Fibroblast of pulmonary artery (primary cell): ENCODE data around the gene PCDHB9.
"Not testable (repeated sequence)": the region's sequence is repeated elsewhere in the genome, so short reads cannot be mapped to it uniquely, and the experiment has no call there.

ENCODE experiments used
- DNase-seq: peaks from one replicate; pipeline ENCODE4 v3.0.0-alpha.2; 2010; ENCODE audit warnings: low read depth
- H3K4me3 ChIP-seq: replicated peaks from 2 replicates; pipeline ENCODE4 v1.5.1; 2011; ENCODE audit warnings: low read depth, mild to moderate bottlenecking, control low read depth, low read length, moderate library complexity
- TF ChIP-seq, protein P1 (sequence below): IDR thresholded peaks from 2 replicates; pipeline ENCODE4 v1.5.1; 2011; ENCODE audit warnings: mild to moderate bottlenecking, control low read depth, low read length, inconsistent platforms; ENCODE audit errors: missing control alignments

Gene PCDHB9

GRCh38 chr5:141223112-141223783 lies 36.3 kb downstream of the PCDHB9 start, which contains the start of gene PCDHB14:
PCDHB14 (plus strand) TSS chr5:141223343; CDS start chr5:141223506, 163 bp downstream.
- TF ChIP-seq, protein P1, sequence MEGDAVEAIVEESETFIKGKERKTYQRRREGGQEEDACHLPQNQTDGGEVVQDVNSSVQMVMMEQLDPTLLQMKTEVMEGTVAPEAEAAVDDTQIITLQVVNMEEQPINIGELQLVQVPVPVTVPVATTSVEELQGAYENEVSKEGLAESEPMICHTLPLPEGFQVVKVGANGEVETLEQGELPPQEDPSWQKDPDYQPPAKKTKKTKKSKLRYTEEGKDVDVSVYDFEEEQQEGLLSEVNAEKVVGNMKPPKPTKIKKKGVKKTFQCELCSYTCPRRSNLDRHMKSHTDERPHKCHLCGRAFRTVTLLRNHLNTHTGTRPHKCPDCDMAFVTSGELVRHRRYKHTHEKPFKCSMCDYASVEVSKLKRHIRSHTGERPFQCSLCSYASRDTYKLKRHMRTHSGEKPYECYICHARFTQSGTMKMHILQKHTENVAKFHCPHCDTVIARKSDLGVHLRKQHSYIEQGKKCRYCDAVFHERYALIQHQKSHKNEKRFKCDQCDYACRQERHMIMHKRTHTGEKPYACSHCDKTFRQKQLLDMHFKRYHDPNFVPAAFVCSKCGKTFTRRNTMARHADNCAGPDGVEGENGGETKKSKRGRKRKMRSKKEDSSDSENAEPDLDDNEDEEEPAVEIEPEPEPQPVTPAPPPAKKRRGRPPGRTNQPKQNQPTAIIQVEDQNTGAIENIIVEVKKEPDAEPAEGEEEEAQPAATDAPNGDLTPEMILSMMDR, result peak; percentile 20

DNA sequence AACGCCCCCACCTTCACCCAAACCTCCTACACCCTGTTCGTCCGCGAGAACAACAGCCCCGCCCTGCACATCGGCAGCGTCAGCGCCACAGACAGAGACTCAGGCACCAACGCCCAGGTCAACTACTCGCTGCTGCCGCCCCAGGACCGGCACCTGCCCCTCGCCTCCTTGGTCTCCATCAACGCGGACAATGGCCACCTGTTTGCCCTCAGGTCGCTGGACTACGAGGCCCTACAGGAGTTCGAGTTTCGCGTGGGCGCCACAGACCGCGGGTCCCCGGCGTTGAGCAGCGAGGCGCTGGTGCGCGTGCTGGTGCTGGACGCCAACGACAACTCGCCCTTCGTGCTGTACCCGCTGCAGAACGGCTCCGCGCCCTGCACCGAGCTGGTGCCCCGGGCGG lies 37.9 kb downstream of the PCDHB9 start:
- not testable (repeated sequence) for DNase-seq

More at GRCh38 chr5:141223112-141223783, 36.3 kb downstream of the PCDHB9 start, which contains the start of gene PCDHB14:
- H3K4me3 ChIP-seq, result peak within 1 kb of the TSS; percentile 47
- DNase-seq, result peak; percentile 60

GRCh38 chr5:141225421-141225820 lies 38.5 kb downstream of the PCDHB9 start:
- DNase-seq, H3K4me3 ChIP-seq: not testable (repeated sequence)

More for the DNA sequence above, 37.9 kb downstream of the PCDHB9 start:
- H3K4me3 ChIP-seq, result not testable (repeated sequence)

DNA sequence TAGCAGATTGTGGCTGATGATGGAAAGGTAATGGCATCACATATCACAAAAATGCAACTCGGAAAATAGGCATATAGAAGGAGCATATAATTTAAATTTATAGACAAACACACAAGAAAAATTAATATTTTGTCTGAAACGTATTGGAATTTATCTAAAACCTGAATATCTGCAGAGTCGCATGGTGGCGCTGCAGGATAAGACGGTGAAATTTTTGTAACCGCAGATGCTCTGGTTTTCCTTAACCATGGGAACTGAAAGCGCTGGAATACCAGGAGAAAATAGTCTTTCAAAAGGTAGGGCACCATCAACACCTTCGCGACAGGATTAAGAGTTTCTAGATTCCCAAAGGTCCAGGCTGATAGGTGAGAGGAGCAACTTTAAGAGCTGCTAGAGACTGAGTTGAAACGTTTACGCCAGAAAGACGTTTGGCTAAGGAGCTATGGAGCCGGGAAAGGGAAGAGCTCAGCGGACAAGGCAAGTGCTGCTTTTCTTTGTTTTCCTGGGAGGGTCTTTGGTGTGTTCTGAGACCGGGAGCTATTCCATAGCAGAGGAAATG lies 47.2 kb downstream of the PCDHB9 start:
- peak; percentile 36 for DNase-seq
- TF ChIP-seq, protein P1, result peak; percentile 31
- peak overlapping the region; percentile 35 for H3K4me3 ChIP-seq

GRCh38 chr5:141235922-141236321 lies 49.0 kb downstream of the PCDHB9 start:
- not testable (repeated sequence) for H3K4me3 ChIP-seq, DNase-seq

DNA sequence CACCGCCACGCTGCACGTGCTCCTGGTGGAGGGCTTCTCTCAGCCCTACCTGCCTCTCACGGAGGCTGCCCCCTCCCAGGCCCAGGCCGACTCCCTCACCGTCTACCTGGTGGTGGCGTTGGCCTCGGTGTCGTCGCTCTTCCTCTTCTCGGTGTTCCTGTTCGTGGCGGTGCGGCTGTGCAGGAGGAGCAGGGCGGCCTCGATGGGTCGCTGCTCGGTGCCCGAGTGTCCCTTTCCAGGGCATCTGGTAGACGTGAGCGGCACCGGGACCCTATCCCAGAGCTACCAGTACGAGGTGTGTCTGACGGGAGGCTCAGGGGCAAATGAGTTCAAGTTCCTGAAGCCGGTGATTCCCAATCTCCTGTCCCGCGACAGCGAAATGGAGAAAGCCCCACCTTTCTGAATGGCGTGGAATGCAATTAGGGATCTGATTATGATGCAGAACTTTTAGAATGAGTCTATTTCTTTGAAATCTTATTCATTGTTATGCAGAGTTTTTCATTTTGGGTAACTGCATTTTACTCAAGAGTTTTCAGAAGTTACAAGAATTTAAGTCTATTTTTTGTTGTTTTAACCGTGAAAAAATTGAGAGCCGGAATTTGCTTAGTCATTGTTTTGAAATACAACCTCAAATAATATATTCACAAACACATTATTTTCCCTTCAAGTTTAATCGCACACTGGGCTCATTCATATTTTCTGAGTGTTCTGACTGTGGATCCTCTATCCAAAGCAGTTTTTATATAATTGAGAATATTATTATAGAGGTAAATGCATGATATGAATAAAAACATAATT lies 49.8 kb downstream of the PCDHB9 start:
- TF ChIP-seq, protein P1, result no peak
- DNase-seq, result no peak
- H3K4me3 ChIP-seq, result no peak overlapping the region
